ENCODE data around the gene NEB. TPM values are rescaled to one million over a fixed set of nuclear protein-coding genes. Genes with fewer than 3 reads are reported as not detected.

The NEB gene
- polyA plus RNA-seq, 3 donors = 2.7 TPM; not detected in 2

- Mint-ChIP-seq H3K4me3 (no peak overlapping the region), H3K4me1 (no peaks in the 10 kb centered on the region), H3K27me3 (ENCODE audit: low read depth in 3 of 3) (peaks cover 0 to 3% (median 2%) of the 10 kb centered on the region in 3 donors), H3K9me3 (peaks cover 2 to 7% (median 5%) of the 10 kb centered on the region in 7 donors), H3K27ac (no peak overlapping the region), H3K36me3 (no peaks in the 10 kb centered on the region)
- no peak for TF ChIP-seq CTCF (IDR thresholded peaks at IDR 0.05)
- intact Hi-C loops (cut with micrococcal nuclease) = no loop called here
- Histone ChIP-seq H3K79me2 (ENCODE audit: insufficient read depth, low read length) (no peaks in the 10 kb centered on the region), H2AFZ (ENCODE audit: insufficient read depth, low read depth, low read length, poor library complexity, severe bottlenecking) (no peak overlapping the region), H3K4me2 (replicated peaks; ENCODE audit: extremely low read depth, low read length, poor library complexity, severe bottlenecking) (no peak overlapping the region), H3K9me3 (replicated peaks in 1 of 2; ENCODE audit: control insufficient read depth in 1 of 2, insufficient read depth in 1 of 2, low read length in 2 of 2) (no peaks in the 10 kb centered on the region), H3K27me3 (ENCODE audit: control insufficient read depth in 2 of 2, insufficient read depth in 2 of 2, low read length in 2 of 2) (no peaks in the 10 kb centered on the region), H3K27ac (ENCODE audit: low read depth in 1 of 2, low read length in 2 of 2) (no peak overlapping the region), H3K4me3 (replicated peaks in 1 of 3; ENCODE audit: low read depth in 2 of 3, low read length in 3 of 3) (no peak overlapping the region), H3K36me3 (replicated peaks in 1 of 2; ENCODE audit: control insufficient read depth in 1 of 2, insufficient read depth in 2 of 2, low read length in 2 of 2) (no peaks in the 10 kb centered on the region), H3K4me1 (ENCODE audit: control insufficient read depth in 1 of 2, insufficient read depth in 2 of 2, low read length in 2 of 2) (no peaks in the 10 kb centered on the region), H4K20me1 (ENCODE audit: insufficient read depth, low read length) (no peaks in the 10 kb centered on the region), H3K9ac (ENCODE audit: insufficient read depth, low read length, poor library complexity, severe bottlenecking) (no peak overlapping the region)
- no peak for DNase-seq
- WGBS (ENCODE audit: insufficient coverage) = 86% methylated on average over 1 of the region's 1 CpG
Measured at GRCh38 chr2:151720521-151720920, 13.8 kb downstream of the NEB start.

GRCh38 chr2:151718796-151719195 is 15.5 kb downstream of the NEB start:
- Histone ChIP-seq H4K20me1 (ENCODE audit: insufficient read depth, low read length) (no peaks in the 10 kb centered on the region), H2AFZ (ENCODE audit: insufficient read depth, low read depth, low read length, poor library complexity, severe bottlenecking) (no peak overlapping the region), H3K27ac (ENCODE audit: low read depth in 1 of 2, low read length in 2 of 2) (no peak overlapping the region), H3K9me3 (replicated peaks in 1 of 2; ENCODE audit: control insufficient read depth in 1 of 2, insufficient read depth in 1 of 2, low read length in 2 of 2) (no peaks in the 10 kb centered on the region), H3K4me1 (ENCODE audit: control insufficient read depth in 1 of 2, insufficient read depth in 2 of 2, low read length in 2 of 2) (no peaks in the 10 kb centered on the region), H3K4me2 (replicated peaks; ENCODE audit: extremely low read depth, low read length, poor library complexity, severe bottlenecking) (no peak overlapping the region), H3K9ac (ENCODE audit: insufficient read depth, low read length, poor library complexity, severe bottlenecking) (no peak overlapping the region), H3K27me3 (ENCODE audit: control insufficient read depth in 2 of 2, insufficient read depth in 2 of 2, low read length in 2 of 2) (no peaks in the 10 kb centered on the region), H3K36me3 (replicated peaks in 1 of 2; ENCODE audit: control insufficient read depth in 1 of 2, insufficient read depth in 2 of 2, low read length in 2 of 2) (no peaks in the 10 kb centered on the region), H3K79me2 (ENCODE audit: insufficient read depth, low read length) (no peaks in the 10 kb centered on the region), H3K4me3 (replicated peaks in 1 of 3; ENCODE audit: low read depth in 2 of 3, low read length in 3 of 3) (no peak overlapping the region)
- WGBS (ENCODE audit: insufficient coverage) = 100% methylated on average over 3 of the region's 4 CpGs
- no peak for DNase-seq
- Mint-ChIP-seq H3K36me3 (no peaks in the 10 kb centered on the region), H3K4me3 (no peak overlapping the region), H3K27me3 (ENCODE audit: low read depth in 3 of 3) (peaks cover 0 to 3% (median 2%) of the 10 kb centered on the region in 3 donors), H3K27ac (peak overlapping the region in 1 of 7 donors; percentile 31), H3K9me3 (peaks cover 1 to 6% (median 3%) of the 10 kb centered on the region in 7 donors), H3K4me1 (no peaks in the 10 kb centered on the region)
- TF ChIP-seq CTCF (IDR thresholded peaks at IDR 0.05) = no peak
- intact Hi-C loops (cut with micrococcal nuclease) = no loop called here
